G401.6 (cell line): Measurements from ENCODE around the gene ZNF492.
"Not testable (repeated sequence)": the region's sequence is repeated elsewhere in the genome, so short reads cannot be mapped to it uniquely, and the experiment has no call there.

Source experiments
- FAIRE-seq: peaks from 2 replicates; lab custom pipeline; 2012; peaks lifted over from hg19 to GRCh38; lab: Jason Lieb, UNC

Gene ZNF492

GRCh38 chr19:22633706-22634449 is at the start of gene ZNF492:
TSS of gene ZNF492 (plus strand) at chr19:22634324. CDS start at chr19:22653400, 19,076 bp downstream.
- not testable (repeated sequence) for FAIRE-seq

GRCh38 chr19:22595422-22595821 is 38.7 kb upstream of the ZNF492 start:
- FAIRE-seq = no peak

GRCh38 chr19:22595918-22596341 is 38.2 kb upstream of the ZNF492 start:
- no peak for FAIRE-seq

- no peak for FAIRE-seq
These were observed 33.2 kb upstream of the ZNF492 start for GRCh38 chr19:22600690-22601648.

GRCh38 chr19:22601906-22602630 is 32.1 kb upstream of the ZNF492 start:
- no peak for FAIRE-seq

GRCh38 chr19:22602631-22603272 is 31.4 kb upstream of the ZNF492 start:
- no peak for FAIRE-seq

GRCh38 chr19:22603518-22604440 is 30.3 kb upstream of the ZNF492 start:
- no peak for FAIRE-seq

GRCh38 chr19:22604571-22605274 is 29.4 kb upstream of the ZNF492 start:
- FAIRE-seq = no peak

GRCh38 chr19:22605275-22606211 is 28.6 kb upstream of the ZNF492 start:
- no peak for FAIRE-seq

- FAIRE-seq = no peak
These were observed 27.9 kb upstream of the ZNF492 start for GRCh38 chr19:22606212-22606553.

- FAIRE-seq = no peak
These were observed 27.0 kb upstream of the ZNF492 start for GRCh38 chr19:22606954-22607652.

GRCh38 chr19:22607653-22608430 is 26.3 kb upstream of the ZNF492 start:
- no peak for FAIRE-seq

- no peak for FAIRE-seq
These were observed 25.7 kb upstream of the ZNF492 start for GRCh38 chr19:22608441-22608840.

- FAIRE-seq = no peak
These were observed 24.5 kb upstream of the ZNF492 start for GRCh38 chr19:22609630-22610029.

- FAIRE-seq = no peak
These were observed 24.0 kb upstream of the ZNF492 start for GRCh38 chr19:22610121-22610520.

GRCh38 chr19:22612316-22612715 is 21.8 kb upstream of the ZNF492 start:
- no peak for FAIRE-seq

GRCh38 chr19:22616659-22617058 is 17.5 kb upstream of the ZNF492 start:
- no peak for FAIRE-seq

GRCh38 chr19:22617181-22617580 is 16.9 kb upstream of the ZNF492 start:
- FAIRE-seq = not testable (repeated sequence)
